HG02610 (cell line): ENCODE data around the gene SGK2.

Experiments used
- ATAC-seq: cut with Tn5 transposase; IDR thresholded peaks from one replicate; pipeline ENCODE4 v1.9.1; 2021; ENCODE audit warnings: mild to moderate bottlenecking, moderate library complexity; ENCODE audit not compliant: unreplicated experiment

Gene SGK2

DNA sequence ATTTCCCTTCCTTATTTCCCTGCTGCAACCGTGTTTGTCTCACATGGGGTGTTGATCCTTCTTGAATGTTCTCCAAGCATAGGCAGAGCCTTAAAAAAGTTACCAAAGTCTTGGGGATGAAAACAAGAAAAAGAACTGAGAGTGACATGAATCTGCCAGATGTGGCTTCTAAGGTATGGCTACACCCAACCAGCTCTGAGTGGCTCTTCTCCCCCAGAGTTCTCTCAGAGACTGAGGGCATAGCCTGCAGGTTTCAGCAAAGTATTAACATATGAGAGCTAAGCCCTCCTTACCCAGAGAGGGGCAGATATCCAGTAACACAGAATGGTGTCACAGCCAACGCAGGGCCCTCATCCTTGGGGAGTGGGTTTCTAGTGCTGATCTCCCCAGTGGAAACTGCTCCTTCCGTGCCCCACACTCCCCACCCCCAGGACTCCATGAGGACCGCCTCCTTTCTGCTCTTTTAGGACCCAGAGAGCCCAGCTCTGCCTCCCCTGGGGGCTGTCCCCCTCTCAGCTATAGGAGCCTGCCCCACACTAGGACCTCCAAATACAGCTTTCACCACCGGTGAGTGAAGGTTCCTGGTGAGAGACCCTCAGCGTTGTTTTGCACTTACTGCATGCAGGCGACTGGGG, 23.3 kb upstream of the SGK2 start:
- ATAC-seq, result no peak

DNA sequence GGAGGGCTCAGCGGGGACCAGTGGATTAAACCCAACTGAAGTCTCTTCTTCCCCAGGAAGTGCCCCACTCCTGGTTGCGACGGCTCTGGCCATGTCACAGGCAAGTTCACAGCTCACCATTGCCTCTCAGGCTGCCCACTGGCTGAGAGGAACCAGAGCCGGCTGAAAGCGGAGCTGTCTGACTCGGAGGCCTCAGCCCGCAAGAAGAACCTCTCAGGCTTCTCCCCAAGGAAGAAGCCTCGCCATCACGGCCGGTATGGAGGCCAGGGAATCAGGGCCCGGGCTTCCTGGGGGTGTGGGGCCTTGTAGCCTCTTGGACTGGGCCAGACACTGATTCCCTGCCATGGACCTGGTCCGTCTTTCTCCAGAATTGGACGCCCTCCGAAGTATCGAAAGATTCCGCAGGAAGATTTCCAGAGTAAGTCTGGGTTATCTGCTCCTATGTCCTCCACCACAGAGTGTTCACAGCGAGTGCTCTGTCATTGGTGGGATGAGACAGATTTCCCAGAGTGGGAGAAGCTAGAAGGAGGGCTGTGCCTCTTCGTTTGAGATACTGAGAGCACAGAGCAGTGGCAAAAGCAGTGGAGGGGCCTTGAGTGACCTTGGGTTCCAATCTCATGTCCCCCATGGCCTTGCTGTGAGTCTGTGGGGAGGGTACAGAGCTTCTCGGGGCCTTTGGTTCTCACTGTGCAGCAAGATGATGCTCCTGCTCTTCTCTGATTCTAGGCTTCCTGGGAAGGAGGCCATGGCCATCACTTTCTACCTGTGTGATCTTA, 22.6 kb upstream of the SGK2 start:
- ATAC-seq, result no peak

DNA sequence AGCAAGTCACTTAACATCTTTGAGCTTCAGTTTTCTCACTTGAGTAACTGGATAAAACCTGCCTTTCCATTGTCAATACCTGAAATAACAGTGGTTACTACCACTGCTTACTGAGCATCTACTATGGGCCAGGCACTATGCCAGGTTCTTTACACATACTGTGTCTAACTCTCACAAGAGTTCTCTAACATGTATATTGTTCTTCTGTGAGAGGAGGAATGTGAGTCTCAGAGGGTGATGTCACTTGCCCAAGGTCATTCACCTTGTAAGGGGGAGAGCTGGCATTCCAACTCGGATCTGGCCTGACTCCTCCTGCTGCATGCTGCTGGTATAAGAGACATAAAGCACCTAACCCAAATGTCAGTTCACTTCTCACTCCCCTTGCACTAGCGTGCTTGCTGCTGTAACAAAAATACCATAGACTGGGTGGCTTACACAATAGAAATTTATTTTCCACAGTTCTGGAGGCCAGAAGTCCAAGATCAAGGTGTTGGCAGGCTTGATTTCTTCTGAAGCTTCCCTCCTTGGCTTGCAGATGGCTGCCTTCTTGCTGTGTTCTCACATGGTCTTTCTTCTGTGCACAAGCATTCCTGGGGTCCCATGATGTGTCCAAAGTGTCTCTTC, 21.9 kb upstream of the SGK2 start:
- no peak for ATAC-seq

DNA sequence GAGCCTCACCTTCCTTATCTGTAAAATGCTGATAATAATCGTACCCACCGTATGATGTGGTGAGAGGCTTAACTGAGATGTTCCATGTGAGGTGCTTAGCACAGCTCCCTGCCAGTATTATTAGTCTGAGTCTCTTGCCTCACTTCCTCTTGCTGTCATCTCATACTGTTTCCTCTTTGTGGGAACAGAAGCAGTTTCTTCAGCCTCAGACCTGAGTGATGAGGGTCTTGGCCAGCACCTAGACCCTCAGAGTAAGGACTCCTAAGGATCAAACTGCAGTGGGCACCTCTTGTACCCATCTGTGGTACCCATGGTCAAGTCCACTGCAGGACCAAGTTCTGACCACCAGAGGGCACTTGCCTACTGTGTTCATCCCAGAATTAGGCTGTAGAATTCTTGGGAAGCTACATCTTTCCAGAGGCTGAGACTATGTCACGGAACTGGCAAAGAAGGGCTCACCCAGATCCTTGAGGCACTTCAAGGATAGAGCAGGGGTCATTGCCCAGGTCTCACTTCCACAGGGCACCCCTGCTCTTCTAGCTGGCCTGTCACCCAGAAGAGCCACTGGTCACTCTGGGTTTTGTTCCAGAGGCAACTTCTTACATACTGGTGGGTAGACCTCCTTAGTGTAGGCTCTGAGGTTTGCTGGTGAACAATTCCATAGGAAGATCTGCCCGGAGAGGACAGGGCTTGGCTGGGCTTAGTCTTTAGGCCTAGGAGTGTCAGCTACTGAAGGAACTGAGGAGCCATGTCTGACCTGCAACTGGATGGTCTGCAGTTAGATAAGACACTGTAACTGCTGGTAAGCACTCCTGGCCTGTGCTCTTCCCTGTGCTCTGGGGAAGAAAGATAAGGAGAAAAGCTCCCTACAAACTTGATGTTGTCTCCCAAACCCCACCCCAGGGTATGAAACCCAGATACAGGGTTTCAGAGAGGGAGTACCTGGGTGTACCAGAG, 20.6 kb upstream of the SGK2 start:
- ATAC-seq, result no peak

DNA sequence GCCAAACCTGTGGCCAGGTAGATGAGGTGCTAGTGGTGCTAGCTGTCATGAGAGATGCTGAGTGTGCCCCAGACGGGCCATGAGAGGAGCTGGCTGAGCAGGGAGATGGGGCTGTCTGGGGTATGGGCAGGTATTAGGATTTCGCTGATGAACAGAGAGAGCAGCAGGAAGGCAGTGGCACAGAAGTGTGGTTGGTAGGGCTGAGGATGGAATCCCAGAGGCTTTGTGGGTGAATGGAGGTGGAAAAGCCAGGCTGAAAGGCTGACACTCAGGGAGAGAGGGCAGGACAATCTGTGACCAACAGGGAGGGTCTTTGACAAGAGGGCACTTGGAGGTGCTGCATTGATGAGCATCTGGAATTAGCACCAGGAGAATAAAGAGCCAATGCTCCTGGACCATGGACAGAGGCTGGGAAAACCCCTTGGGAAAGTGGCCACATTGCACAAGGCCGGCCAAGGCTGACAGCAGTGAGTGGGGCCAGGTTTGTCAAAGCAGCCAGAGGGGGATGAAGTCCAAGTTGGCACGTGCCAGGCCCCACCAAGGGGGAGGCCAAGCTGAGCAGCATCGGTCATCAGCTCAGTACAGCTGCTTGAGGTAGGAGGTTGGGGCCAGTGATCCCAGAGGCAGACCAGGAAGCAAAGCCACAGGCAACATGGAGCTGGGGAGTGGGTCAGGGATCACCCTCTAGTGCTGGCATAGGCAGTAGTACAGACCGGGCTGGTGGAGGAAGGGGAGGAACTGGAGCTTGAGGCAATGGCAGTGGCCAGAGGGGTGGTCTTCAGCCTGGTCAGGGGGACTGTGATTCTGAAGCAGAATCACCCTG, 19.7 kb upstream of the SGK2 start:
- no peak for ATAC-seq

DNA sequence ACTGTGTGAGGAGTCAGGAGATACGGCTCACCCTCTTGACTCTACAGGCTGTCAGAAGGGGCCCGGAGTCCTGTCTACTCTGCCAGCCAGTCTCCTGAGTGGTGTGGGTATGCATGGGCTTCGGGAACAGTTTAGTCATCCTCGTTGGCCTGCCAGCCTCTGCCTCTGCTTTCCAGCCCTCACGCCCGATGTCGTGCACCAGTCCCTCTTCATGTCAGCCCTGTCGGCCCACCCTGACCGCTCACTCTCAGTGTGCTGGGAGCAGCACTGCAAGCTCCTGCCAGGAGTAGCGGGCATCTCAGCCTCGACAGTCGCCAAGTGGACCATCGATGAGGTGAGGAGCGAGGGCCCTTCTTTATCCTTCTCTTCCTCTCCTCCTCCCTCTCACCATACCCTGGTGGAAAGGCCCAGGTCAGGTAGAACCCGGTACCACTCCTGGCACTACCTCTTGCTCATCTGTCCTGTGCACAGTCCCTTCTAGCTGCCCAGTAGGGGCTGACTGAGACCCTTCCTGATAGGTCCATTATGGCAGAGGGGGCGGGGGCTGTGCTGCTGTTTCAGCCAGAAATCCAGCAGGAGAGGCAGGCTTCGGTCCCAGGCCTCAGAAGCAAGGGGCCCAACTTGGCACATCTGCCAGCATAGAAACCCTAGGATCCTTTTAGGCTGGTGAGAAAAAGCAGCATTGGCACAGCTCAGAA, 18.7 kb upstream of the SGK2 start:
- ATAC-seq, result no peak

DNA sequence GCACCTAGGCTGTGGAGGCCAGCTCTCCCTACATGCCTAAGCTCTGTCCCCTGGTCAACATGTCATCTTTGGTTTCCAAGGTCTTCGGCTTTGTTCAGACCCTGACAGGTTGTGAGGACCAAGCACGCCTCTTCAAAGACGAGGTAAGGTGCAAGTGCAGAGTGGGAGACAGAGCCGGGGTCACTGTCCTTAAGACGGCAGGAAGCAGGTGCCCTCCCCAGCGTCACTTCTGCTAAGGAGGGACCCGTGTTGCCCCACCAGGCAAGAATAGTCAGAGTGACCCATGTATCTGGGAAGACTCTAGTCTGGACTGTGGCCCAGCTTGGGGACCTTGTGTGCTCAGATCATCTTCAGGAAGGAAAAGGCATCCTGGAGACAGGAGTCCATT, 18.2 kb upstream of the SGK2 start:
- no peak for ATAC-seq

DNA sequence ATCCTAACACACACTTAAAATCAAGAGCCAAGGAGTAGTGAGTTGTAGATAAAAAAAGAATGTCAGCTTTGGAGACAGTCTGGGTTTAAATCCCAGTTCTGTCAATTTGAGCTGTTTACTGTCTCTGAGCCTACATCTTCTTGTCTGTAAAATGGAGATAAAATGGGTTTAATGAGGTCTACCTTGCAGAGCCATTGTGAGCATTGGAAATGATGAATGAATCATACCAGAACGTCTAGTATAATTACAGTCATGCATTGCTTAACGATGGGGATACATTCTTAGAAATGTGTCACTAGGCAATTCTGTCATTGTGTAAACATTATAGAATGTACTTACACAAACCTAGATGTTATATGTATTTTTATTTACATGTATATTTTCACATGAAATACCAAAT, 17.6 kb upstream of the SGK2 start:
- no peak for ATAC-seq

DNA sequence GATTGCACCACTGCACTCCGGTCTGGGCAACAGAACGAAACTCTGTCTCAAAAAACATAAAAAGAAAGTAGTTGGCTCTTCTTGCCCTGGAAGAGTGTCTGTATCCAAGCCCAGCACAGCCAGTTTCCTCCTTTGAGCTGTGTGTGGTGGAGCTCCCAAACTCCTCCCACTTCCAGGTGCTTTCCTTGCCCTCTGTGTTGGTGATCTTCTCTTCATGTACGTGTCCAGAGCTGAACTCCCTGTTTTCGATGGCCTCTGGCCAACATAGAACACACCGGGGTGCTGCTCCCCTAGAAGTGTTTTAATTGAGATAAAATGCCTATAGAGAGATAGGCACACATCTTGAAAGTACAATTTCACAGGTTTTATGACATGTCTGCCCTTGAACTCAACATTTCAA, 16.7 kb upstream of the SGK2 start:
- ATAC-seq, result no peak

DNA sequence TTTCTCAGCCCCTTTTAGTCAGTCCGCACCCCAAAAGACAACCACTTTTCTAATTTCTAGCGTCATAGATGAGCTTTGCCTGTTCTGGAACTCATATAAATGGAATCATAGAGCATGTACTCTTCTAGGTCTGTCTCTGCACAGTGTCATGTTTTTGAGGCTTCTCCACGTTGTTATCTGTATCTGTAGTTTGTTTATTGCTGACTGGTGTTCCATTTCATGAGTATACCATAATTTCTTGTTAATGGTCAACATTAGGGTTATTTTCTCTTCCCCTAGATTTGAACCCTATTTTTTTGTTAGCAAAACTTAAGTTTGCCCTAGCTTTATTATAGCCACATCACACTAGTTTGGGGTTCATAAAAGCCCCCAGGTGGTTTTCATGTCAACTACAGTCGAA, 16.2 kb upstream of the SGK2 start:
- ATAC-seq, result no peak

DNA sequence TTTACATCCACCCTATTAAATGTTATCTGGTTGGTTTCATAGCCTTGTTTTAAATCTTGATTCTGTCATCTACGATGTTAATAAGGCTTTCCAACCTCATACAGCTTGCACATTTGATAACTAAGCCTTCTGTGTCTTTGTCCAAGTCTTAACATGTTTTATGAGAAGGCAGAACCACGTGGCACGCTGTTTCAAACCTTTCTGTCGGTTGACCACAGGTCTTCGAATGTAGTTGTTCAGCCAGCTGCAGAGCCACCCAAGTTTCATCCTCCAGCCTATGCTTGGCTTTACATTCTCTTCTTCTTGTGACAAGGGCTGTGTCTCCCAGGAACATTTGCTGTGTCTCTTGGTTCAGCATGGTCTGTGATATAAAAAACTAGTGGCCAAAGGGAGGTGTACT, 15.7 kb upstream of the SGK2 start:
- ATAC-seq, result no peak

DNA sequence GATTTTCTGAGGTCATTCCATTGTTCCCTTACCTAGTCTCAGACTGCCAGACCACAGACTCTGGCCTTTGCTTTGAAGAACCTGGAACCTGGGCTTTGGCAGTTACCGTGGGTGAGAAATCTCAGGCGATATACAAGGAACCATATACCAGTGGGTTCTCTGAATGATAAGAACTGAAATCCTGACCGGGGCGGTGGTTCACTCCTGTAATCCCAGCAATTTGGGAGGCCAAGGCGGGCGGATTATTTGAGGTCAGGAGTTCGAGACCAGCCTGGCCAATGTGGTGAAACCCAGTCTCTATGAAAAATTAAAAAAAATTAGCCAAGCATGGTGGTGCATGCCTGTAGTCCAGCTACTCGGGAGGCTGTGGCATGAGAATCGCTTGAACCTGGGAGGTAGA, 14.3 kb upstream of the SGK2 start:
- no peak for ATAC-seq

DNA sequence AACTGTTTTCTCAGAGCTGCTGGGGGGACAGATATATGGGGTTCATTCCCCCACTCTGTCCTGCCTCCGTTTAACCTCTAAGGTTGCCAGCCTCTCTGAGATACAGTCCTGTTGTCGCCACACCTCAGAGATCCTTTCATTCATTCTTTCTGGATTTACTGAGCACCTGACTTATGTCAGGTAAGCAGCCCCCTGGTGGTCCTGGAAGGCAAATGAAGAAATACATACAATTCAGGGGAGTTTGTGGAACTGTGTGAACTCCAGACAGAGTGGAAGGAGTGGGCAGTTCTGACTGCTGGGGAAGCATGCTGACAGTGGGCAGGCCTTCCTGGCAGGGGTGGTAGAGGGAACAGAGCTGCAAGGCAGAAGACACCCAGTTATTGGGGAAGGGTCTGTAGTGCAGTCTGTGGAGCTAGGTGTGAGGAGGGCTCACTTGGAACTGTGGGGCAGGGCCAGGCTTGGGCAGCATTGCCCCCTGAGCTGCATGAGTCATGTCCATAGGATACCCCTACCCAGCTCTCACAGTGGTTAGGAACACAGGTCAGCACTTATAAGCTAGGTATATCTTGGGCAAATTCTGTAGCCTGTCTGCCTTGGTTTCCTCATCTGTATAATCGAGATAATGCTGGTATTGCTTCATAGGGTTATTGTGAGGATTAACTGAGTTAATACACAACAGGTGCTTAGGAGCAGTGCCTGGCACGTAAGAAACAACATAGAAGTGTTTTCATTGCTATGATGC, 12.8 kb upstream of the SGK2 start:
- no peak for ATAC-seq

DNA sequence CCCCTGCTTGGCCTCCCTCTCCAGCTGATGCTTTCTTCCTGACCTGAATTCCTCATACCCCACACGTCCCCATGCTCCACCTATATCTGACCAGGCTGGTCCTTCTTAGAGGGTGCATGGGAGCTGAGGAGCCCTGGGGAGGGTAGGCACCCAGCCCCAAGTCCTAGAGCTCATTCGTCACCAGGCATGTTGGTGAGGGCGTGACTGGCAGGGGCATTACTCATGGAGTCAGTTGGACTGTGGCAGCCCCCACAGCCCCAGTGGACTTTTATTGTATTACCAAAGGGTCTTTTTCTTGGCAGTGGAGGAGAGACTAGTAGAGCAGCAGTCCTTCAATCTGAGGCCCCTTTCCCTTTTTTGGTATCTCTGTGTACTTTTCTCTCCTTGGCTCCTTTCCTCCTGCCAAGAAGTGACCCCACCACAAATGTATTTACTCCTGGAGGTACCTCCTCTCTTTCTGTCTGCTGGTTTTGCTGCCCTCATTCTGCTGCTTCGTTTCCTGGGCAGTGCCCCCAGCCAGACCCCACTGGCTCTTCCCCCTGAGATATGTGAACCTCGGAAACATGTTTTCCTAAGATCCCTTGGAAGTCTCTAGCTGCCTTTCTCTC, 10.4 kb upstream of the SGK2 start:
- ATAC-seq, result no peak

DNA sequence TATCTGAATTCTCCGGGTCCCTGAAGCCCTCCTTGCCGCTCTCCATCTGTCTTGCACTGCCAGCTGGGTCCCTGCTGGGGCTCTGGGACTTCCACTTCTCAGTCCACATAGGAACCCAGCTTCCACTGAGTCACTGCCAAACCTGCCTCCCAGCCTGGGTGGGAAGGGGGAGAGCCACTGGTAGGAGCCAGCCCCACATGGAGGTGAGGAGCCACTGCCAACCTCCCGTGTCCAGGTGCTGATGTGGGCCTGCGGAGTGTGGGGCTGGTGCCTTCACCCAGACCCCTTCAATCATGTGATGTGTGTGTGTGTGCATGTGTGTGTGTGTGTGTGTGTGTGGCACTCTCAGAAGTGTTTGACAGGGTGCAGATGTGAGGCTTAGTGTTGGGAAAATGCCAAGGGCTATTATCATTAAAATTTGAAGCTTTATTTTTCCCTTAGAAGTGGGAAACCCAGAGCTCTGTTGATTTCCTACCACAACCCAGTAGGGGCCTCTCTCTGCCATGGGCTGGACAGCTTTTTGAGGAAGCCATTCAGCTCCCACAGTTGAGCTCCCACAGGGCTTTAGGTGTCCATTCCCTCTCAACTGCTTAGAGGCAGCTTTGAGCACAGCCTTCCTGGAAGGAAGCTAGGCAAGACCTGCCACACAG, 9.3 kb upstream of the SGK2 start:
- no peak for ATAC-seq

DNA sequence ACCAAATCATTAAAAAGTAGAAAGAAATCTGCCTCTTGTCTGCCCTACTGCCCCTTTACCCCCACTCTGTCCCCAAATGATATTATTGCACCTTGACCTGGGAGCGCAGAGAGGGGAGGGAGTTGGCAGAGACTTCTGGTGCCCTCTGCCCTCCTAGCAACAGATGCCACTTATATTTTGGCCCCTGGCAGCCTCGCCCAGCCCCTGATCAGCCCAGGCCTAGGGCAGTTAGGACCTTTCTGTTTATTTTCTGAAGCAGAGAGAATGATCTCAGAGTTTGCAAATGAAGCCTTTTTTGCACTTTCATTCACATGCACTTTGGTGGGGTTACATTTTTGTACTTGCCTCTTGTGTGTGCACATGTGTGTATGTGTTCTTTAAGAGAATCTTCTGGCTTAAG, 8.4 kb upstream of the SGK2 start:
- no peak for ATAC-seq

DNA sequence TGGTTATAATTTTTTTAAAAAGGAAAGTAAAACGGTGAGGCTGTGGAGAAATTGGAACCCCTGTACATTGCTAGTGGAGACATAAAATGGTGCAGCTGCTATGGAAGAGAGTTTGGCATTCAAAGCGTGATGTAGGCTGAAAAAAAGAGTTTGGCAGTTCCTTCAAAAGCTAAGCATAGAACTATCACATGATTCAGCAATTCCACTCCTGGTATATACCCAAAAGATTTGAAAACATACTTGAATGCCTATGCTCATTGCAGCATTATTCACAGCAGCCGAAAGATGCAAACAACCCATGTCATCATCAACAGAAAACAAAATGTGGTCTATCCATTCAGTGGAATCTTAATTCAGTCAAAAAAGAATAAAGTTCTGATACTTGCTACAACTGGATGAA, 4.5 kb upstream of the SGK2 start:
- no peak for ATAC-seq
